Lower leg skin (tissue), 3 donors: ENCODE results near the gene TBC1D22A.

Source experiments
- CTCF ChIP-seq, 3 donors: fragments of 450-650 bp; IDR thresholded peaks; one replicate each; pipeline ENCODE4 v1.5.1; 2016; ENCODE audit warnings: antibody characterized with exemption in 3 of 3, mild to moderate bottlenecking in 3 of 3, moderate library complexity in 2 of 3
- POLR2A ChIP-seq, 2 donors: fragments of 450-650 bp; IDR thresholded peaks; one replicate each; pipeline ENCODE4 v1.6.1; 2016 to 2017; ENCODE audit warnings: antibody characterized with exemption in 2 of 2, mild to moderate bottlenecking in 1 of 2, moderate library complexity in 1 of 2

- TF ChIP-seq CTCF (IDR thresholded peaks at IDR 0.05): no peak
- no peak for TF ChIP-seq POLR2A (IDR thresholded peaks at IDR 0.05)
Measured at GRCh38 chr22:46824980-46825544, 62.6 kb downstream of the TBC1D22A start.
